CD4-positive, alpha-beta memory T cell (primary cell): ENCODE data around the gene STXBP5L. TPM values are rescaled to one million over a fixed set of nuclear protein-coding genes. Genes with fewer than 3 reads are reported as not detected.

Experiments used
- CTCF ChIA-PET: fragments of 350-600 bp; sonication (Branson Sonifier 250); formaldehyde crosslinking; loops from one replicate; lab custom pipeline; 2021; ENCODE audit warnings: inconsistent platforms; ENCODE audit not compliant: partially characterized antibody; lab: Charles Lee
- POLR2A ChIA-PET: fragments of 350-600 bp; sonication (Branson Sonifier 250); formaldehyde crosslinking; loops from one replicate; lab custom pipeline; 2021; ENCODE audit not compliant: partially characterized antibody; lab: Charles Lee
- DNase-seq, 5 donors: peaks; one replicate each; pipeline versions ENCODE4 v3.0.0 to v3.0.0-alpha.2; 2020 to 2022; ENCODE audit warnings: mixed read lengths in 1 of 5
- H3K27ac ChIP-seq: one replicate; pipeline ENCODE4 v1.7.0; 2013; ENCODE audit warnings: low read depth, low read length
- H3K27me3 ChIP-seq: 2 replicates; pipeline ENCODE4 v1.7.0; 2013; ENCODE audit warnings: mild to moderate bottlenecking, low read length, moderate library complexity; ENCODE audit not compliant: insufficient read depth
- H3K36me3 ChIP-seq: 2 replicates; pipeline ENCODE4 v1.7.0; 2013; ENCODE audit warnings: mild to moderate bottlenecking, low read length, moderate library complexity; ENCODE audit not compliant: insufficient read depth
- H3K4me1 ChIP-seq: 2 replicates; pipeline ENCODE4 v1.7.0; 2013; ENCODE audit warnings: mild to moderate bottlenecking, low read length, moderate library complexity; ENCODE audit not compliant: insufficient read depth
- H3K4me3 ChIP-seq, 2 donors: one replicate each; pipeline ENCODE4 v1.7.0; 2013; ENCODE audit warnings: low read length in 2 of 2, mild to moderate bottlenecking in 1 of 2
- H3K9me3 ChIP-seq, 2 donors: one replicate each; pipeline ENCODE4 v1.7.0; 2013; ENCODE audit warnings: low read length in 2 of 2, control low read depth in 1 of 2; ENCODE audit not compliant: control insufficient read depth in 1 of 2
- H3K27ac Mint-ChIP-seq, 7 donors: one replicate each; pipeline ENCODE4 v1.8.0; 2020 to 2021; ENCODE audit warnings: mixed read lengths in 7 of 7, mild to moderate bottlenecking in 6 of 7, inconsistent platforms in 3 of 7, moderate library complexity in 3 of 7
- H3K27me3 Mint-ChIP-seq, 2 donors: one replicate each; pipeline ENCODE4 v1.8.0; 2020 to 2021; ENCODE audit warnings: mixed read lengths in 2 of 2
- H3K36me3 Mint-ChIP-seq, 2 donors: one replicate each; pipeline ENCODE4 v1.8.0; 2020 to 2021; ENCODE audit warnings: mixed read lengths in 2 of 2, inconsistent platforms in 1 of 2, mild to moderate bottlenecking in 1 of 2
- H3K4me1 Mint-ChIP-seq, 4 donors: one replicate each; pipeline ENCODE4 v1.8.0; 2020 to 2021; ENCODE audit warnings: mixed read lengths in 4 of 4, mild to moderate bottlenecking in 1 of 4
- H3K4me3 Mint-ChIP-seq, 8 donors: one replicate each; pipeline ENCODE4 v1.8.0; 2020 to 2021; ENCODE audit warnings: mixed read lengths in 8 of 8, mild to moderate bottlenecking in 7 of 8, moderate library complexity in 6 of 8, inconsistent platforms in 3 of 8
- H3K9me3 Mint-ChIP-seq, 8 donors: one replicate each; pipeline ENCODE4 v1.8.0; 2020 to 2021; ENCODE audit warnings: mixed read lengths in 8 of 8, mild to moderate bottlenecking in 5 of 8, inconsistent platforms in 3 of 8, moderate library complexity in 1 of 8
- intact Hi-C: fragments of 100-400 bp; cut with micrococcal nuclease; formaldehyde crosslinking; loops from one replicate; pipeline ENCODE4 v1.15.1; 2023
- polyA plus RNA-seq, 2 donors: library from polyadenylated mRNA; unstranded; fragments of 300-500 nt; fragmentation: Illumina TruSeq; gene quantifications; one replicate each; pipeline ENCODE4 v1.2.3, GENCODE V29; 2021
- total RNA-seq, 2 experiments: library from RNA; stranded (reverse); gene quantifications; one replicate each; pipeline ENCODE4 v1.2.3, GENCODE V29; 2021

Gene STXBP5L
- total and polyA plus RNA-seq, 4 experiments from 2014 or later: not detected

GRCh38 chr3:120928991-120929390, 21.0 kb downstream of the STXBP5L start:
- H3K36me3 ChIP-seq: no peaks in the 10 kb centered on the region
- no peak overlapping the region for H3K27ac Mint-ChIP-seq
- no peaks in the 10 kb centered on the region for H3K27me3 Mint-ChIP-seq
- no peak overlapping the region for H3K27ac ChIP-seq
- POLR2A ChIA-PET: no interaction called here
- H3K4me3 Mint-ChIP-seq: no peak overlapping the region
- intact Hi-C loops: no loop called here
- H3K4me1 ChIP-seq: no peaks in the 10 kb centered on the region
- no peaks in the 10 kb centered on the region for H3K27me3 ChIP-seq
- H3K4me1 Mint-ChIP-seq: no peaks in the 10 kb centered on the region
- H3K4me3 ChIP-seq: no peak overlapping the region
- no peaks in the 10 kb centered on the region for H3K36me3 Mint-ChIP-seq
- no peak for DNase-seq
- CTCF ChIA-PET: no interaction called here
- peaks cover 0 to 5% of the 10 kb centered on the region in 2 donors for H3K9me3 ChIP-seq
- H3K9me3 Mint-ChIP-seq: peaks cover 5 to 37% (median 24%) of the 10 kb centered on the region in 8 donors

GRCh38 chr3:120931593-120931992, 23.6 kb downstream of the STXBP5L start:
- CTCF ChIA-PET: no interaction called here
- Mint-ChIP-seq H3K36me3 (no peaks in the 10 kb centered on the region), H3K27ac (no peak overlapping the region), H3K9me3 (peaks cover 6 to 23% (median 14%) of the 10 kb centered on the region in 8 donors), H3K4me1 (no peaks in the 10 kb centered on the region), H3K27me3 (peaks cover 0 to 3% of the 10 kb centered on the region in 2 donors), H3K4me3 (no peak overlapping the region)
- intact Hi-C loops: no loop called here
- H3K36me3 ChIP-seq: no peaks in the 10 kb centered on the region
- no peaks in the 10 kb centered on the region for H3K4me1 ChIP-seq
- H3K9me3 ChIP-seq: peaks cover 0 to 1% of the 10 kb centered on the region in 2 donors
- H3K27ac ChIP-seq: no peak overlapping the region
- no peak for DNase-seq
- H3K4me3 ChIP-seq: no peak overlapping the region
- POLR2A ChIA-PET: no interaction called here
- H3K27me3 ChIP-seq: no peaks in the 10 kb centered on the region

GRCh38 chr3:120956143-120956542, 48.1 kb downstream of the STXBP5L start:
- Mint-ChIP-seq H3K27me3 (no peaks in the 10 kb centered on the region), H3K4me3 (no peak overlapping the region), H3K4me1 (no peaks in the 10 kb centered on the region), H3K9me3 (peaks cover 2 to 15% (median 9%) of the 10 kb centered on the region in 8 donors), H3K36me3 (no peaks in the 10 kb centered on the region), H3K27ac (no peak overlapping the region)
- Histone ChIP-seq H3K27ac (no peak overlapping the region), H3K27me3 (no peaks in the 10 kb centered on the region), H3K4me1 (no peaks in the 10 kb centered on the region), H3K4me3 (no peak overlapping the region), H3K9me3 (no peaks in the 10 kb centered on the region), H3K36me3 (no peaks in the 10 kb centered on the region)
- intact Hi-C loops: no loop called here
- ChIA-PET POLR2A (no interaction called here), CTCF (no interaction called here)
- DNase-seq: no peak

GRCh38 chr3:120982608-120983320, 74.8 kb downstream of the STXBP5L start:
- no peaks in the 10 kb centered on the region for H3K9me3 ChIP-seq
- POLR2A ChIA-PET: no interaction called here
- H3K27ac Mint-ChIP-seq: no peak overlapping the region
- H3K4me1 ChIP-seq: no peaks in the 10 kb centered on the region
- intact Hi-C loops: no loop called here
- no peaks in the 10 kb centered on the region for H3K27me3 ChIP-seq
- no peak overlapping the region for H3K4me3 ChIP-seq
- no peak for DNase-seq
- H3K36me3 Mint-ChIP-seq: no peaks in the 10 kb centered on the region
- H3K9me3 Mint-ChIP-seq: peaks cover 3 to 29% (median 9%) of the 10 kb centered on the region in 8 donors
- CTCF ChIA-PET: no interaction called here
- H3K27ac ChIP-seq: no peak overlapping the region
- no peaks in the 10 kb centered on the region for H3K36me3 ChIP-seq
- H3K4me1 Mint-ChIP-seq: no peaks in the 10 kb centered on the region
- H3K4me3 Mint-ChIP-seq: no peak overlapping the region
- peaks cover 0 to 2% of the 10 kb centered on the region in 2 donors for H3K27me3 Mint-ChIP-seq

- Mint-ChIP-seq H3K9me3 (peaks cover 3 to 24% (median 10%) of the 10 kb centered on the region in 8 donors), H3K4me1 (no peaks in the 10 kb centered on the region), H3K27me3 (peaks cover 0 to 2% of the 10 kb centered on the region in 2 donors), H3K27ac (no peak overlapping the region), H3K36me3 (no peaks in the 10 kb centered on the region), H3K4me3 (no peak overlapping the region)
- Histone ChIP-seq H3K4me3 (no peak overlapping the region), H3K9me3 (no peaks in the 10 kb centered on the region), H3K4me1 (no peaks in the 10 kb centered on the region), H3K27me3 (no peaks in the 10 kb centered on the region), H3K27ac (no peak overlapping the region), H3K36me3 (no peaks in the 10 kb centered on the region)
- no peak for DNase-seq
- POLR2A ChIA-PET: no interaction called here
- CTCF ChIA-PET: no interaction called here
- intact Hi-C loops: no loop called here
Observed at GRCh38 chr3:120983321-120983665, 75.3 kb downstream of the STXBP5L start.

- Histone ChIP-seq H3K27ac (no peak overlapping the region), H3K4me1 (no peaks in the 10 kb centered on the region), H3K9me3 (no peaks in the 10 kb centered on the region), H3K4me3 (no peak overlapping the region), H3K36me3 (no peaks in the 10 kb centered on the region), H3K27me3 (no peaks in the 10 kb centered on the region)
- Mint-ChIP-seq H3K36me3 (no peaks in the 10 kb centered on the region), H3K27me3 (peaks cover 0 to 2% of the 10 kb centered on the region in 2 donors), H3K4me1 (no peaks in the 10 kb centered on the region), H3K4me3 (no peak overlapping the region), H3K9me3 (peaks cover 3 to 23% (median 10%) of the 10 kb centered on the region in 8 donors), H3K27ac (no peak overlapping the region)
- CTCF ChIA-PET: no interaction called here
- POLR2A ChIA-PET: no interaction called here
- DNase-seq: no peak
- intact Hi-C loops: no loop called here
Observed at GRCh38 chr3:120983841-120984240, 75.8 kb downstream of the STXBP5L start.

GRCh38 chr3:120985242-120985641, 77.2 kb downstream of the STXBP5L start:
- Histone ChIP-seq H3K4me1 (no peaks in the 10 kb centered on the region), H3K4me3 (no peak overlapping the region), H3K27me3 (no peaks in the 10 kb centered on the region), H3K36me3 (no peaks in the 10 kb centered on the region), H3K9me3 (no peaks in the 10 kb centered on the region), H3K27ac (no peak overlapping the region)
- no peak overlapping the region for H3K4me3 Mint-ChIP-seq
- no peaks in the 10 kb centered on the region for H3K27me3 Mint-ChIP-seq
- H3K36me3 Mint-ChIP-seq: no peaks in the 10 kb centered on the region
- DNase-seq: no peak
- ChIA-PET POLR2A (no interaction called here), CTCF (no interaction called here)
- H3K9me3 Mint-ChIP-seq: peaks cover 0 to 15% (median 9%) of the 10 kb centered on the region in 8 donors
- intact Hi-C loops: no loop called here
- H3K4me1 Mint-ChIP-seq: no peaks in the 10 kb centered on the region
- H3K27ac Mint-ChIP-seq: no peak overlapping the region
